Neural crest cell (in vitro differentiated cells): Measurements from ENCODE around the gene UNK. TPM values are rescaled to one million over a fixed set of nuclear protein-coding genes. Genes with fewer than 3 reads are reported as not detected.

Experiments
- DNase-seq: peaks from one replicate; pipeline ENCODE4 v3.0.0; 2021; ENCODE audit warnings: low read depth, mixed read lengths, low spot score
- H3K27ac Mint-ChIP-seq: one replicate; pipeline ENCODE4 v1.8.0; 2021; ENCODE audit warnings: mild to moderate bottlenecking, mixed read lengths; ENCODE audit not compliant: unreplicated experiment
- H3K27me3 Mint-ChIP-seq: 2 replicates; pipeline ENCODE4 v1.8.0; 2021; ENCODE audit warnings: low read depth, mild to moderate bottlenecking, mixed read lengths
- H3K36me3 Mint-ChIP-seq: 2 replicates; pipeline ENCODE4 v1.8.0; 2021; ENCODE audit warnings: low read depth, mild to moderate bottlenecking, mixed read lengths
- H3K4me1 Mint-ChIP-seq: 2 replicates; pipeline ENCODE4 v1.8.0; 2021; ENCODE audit warnings: mixed read lengths
- H3K4me3 Mint-ChIP-seq: one replicate; pipeline ENCODE4 v1.8.0; 2021; ENCODE audit warnings: mild to moderate bottlenecking, mixed read lengths
- H3K9me3 Mint-ChIP-seq: 2 replicates; pipeline ENCODE4 v1.8.0; 2021; ENCODE audit warnings: mixed read lengths
- CTCF ChIP-seq: fragments of 200-600 bp; sonication (generic); conservative IDR thresholded peaks from 2 replicates; pipeline ENCODE4 v1.5.0; 2021; ENCODE audit warnings: antibody characterized with exemption, mild to moderate bottlenecking
- total RNA-seq: library from RNA; stranded (reverse); gene quantifications from 2 replicates; pipeline ENCODE4 v1.2.1, GENCODE V29; 2021

The UNK gene
- total RNA-seq, 1 donor from 2014 or later, result 49.3 TPM

DNA sequence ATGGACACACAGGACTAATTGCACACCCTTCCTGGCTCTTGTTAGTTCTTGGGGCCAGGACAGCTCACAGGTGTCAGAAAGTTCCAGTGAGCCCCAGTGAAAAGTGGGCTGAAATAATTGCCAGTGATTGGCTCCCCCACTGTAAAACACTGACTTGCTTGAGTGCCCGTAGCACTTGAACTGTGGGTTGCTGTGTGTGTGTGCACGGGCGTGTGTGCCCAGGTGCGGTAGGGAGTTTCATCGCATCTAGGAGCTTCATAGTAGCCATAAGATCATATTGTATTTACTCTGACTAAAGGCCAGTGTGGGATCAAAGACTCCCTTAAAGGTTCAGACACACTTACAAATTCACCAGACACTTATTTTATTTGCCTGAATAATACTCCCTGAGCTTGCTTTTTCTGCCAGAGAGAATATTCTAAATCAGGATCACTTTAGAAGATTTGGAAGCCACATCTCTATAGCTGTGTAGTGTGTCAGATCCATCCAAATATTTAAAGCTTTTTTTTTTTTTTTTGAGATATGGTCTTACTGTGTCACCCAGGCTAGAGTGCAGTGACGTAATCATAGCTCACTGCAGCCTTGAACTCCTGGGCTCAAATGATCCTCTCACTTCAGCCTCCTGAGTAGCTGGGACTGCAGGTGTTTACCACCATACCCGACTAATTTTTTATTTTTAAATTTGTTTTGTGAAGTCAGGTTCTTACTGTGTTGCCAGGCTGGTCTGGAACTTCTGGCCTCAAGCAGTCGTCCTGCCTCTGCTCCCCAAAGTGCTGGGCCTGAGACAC, 11.4 kb downstream of the UNK start:
- Mint-ChIP-seq H3K27me3 (no peaks in the 10 kb centered on the region), H3K27ac (no peak overlapping the region), H3K4me3 (no peak overlapping the region), H3K36me3 (peaks cover 7% of the 10 kb centered on the region), H3K9me3 (no peaks in the 10 kb centered on the region), H3K4me1 (peaks cover 2% of the 10 kb centered on the region)
- no peak for TF ChIP-seq CTCF
- DNase-seq, result no peak

DNA sequence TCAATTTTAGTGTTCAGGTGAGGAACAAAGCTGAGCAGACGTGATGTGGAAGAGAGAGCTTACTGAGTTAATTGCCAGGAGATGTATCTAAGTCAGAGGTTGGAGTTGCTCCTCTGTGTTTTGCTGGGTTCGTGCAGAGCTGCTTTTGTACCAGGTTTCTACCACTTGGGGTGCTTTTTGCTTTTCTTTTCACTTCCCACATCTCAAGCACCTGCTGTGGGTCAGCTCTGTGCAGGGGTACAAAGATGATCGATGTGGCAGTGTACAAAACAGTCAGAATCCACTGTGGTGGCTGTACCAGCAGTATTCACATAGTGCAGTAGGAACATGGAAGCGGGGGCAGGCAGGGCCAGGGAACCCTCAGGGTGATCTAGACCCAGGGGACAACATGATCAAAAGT, 14.8 kb downstream of the UNK start:
- no peaks in the 10 kb centered on the region for H3K4me1 Mint-ChIP-seq
- peaks cover 7% of the 10 kb centered on the region for H3K36me3 Mint-ChIP-seq
- no peaks in the 10 kb centered on the region for H3K27me3 Mint-ChIP-seq
- DNase-seq, result no peak
- no peaks in the 10 kb centered on the region for H3K9me3 Mint-ChIP-seq
- no peak overlapping the region for H3K27ac Mint-ChIP-seq
- no peak for TF ChIP-seq CTCF
- H3K4me3 Mint-ChIP-seq, result no peak overlapping the region

GRCh38 chr17:75803883-75804282, 19.3 kb downstream of the UNK start:
- no peak overlapping the region for H3K27ac Mint-ChIP-seq
- peaks cover 2% of the 10 kb centered on the region for H3K36me3 Mint-ChIP-seq
- no peaks in the 10 kb centered on the region for H3K9me3 Mint-ChIP-seq
- no peaks in the 10 kb centered on the region for H3K4me1 Mint-ChIP-seq
- H3K27me3 Mint-ChIP-seq, result no peaks in the 10 kb centered on the region
- DNase-seq, result no peak
- TF ChIP-seq CTCF, result no peak
- no peak overlapping the region for H3K4me3 Mint-ChIP-seq

GRCh38 chr17:75806822-75807500, 22.4 kb downstream of the UNK start:
- H3K9me3 Mint-ChIP-seq, result no peaks in the 10 kb centered on the region
- H3K36me3 Mint-ChIP-seq, result no peaks in the 10 kb centered on the region
- H3K27ac Mint-ChIP-seq, result no peak overlapping the region
- H3K4me3 Mint-ChIP-seq, result no peak overlapping the region
- no peaks in the 10 kb centered on the region for H3K27me3 Mint-ChIP-seq
- H3K4me1 Mint-ChIP-seq, result no peaks in the 10 kb centered on the region
- TF ChIP-seq CTCF, result no peak
- DNase-seq, result no peak

GRCh38 chr17:75807861-75808260, 23.3 kb downstream of the UNK start:
- Mint-ChIP-seq H3K4me3 (no peak overlapping the region), H3K36me3 (peaks cover 3% of the 10 kb centered on the region), H3K27me3 (no peaks in the 10 kb centered on the region), H3K9me3 (no peaks in the 10 kb centered on the region), H3K4me1 (no peaks in the 10 kb centered on the region), H3K27ac (no peak overlapping the region)
- no peak for DNase-seq
- TF ChIP-seq CTCF, result no peak
